Measurements from ENCODE around the gene STARD13.

- TF ChIP-seq GATA2 (IDR thresholded peaks at IDR 0.05; ENCODE audit: low read depth, low read length) (no peak), GATA3 (IDR thresholded peaks at IDR 0.05; ENCODE audit: low read depth, low read length) (no peak)
Observed at GRCh38 chr13:33280923-33281322, 4.6 kb downstream of the STARD13 start.
